NCI-H446 treated with DMSO at 0.1 percent for 48 hours (cell line): ENCODE measurements around the gene ZNF17.
"Not testable (repeated sequence)": the region's sequence is repeated elsewhere in the genome, so short reads cannot be mapped to it uniquely, and the experiment has no call there.

ENCODE experiments used
- DNase-seq: peaks from one replicate; lab custom pipeline; 2025; lab: John Stamatoyannopoulos, UW

Gene ZNF17

DNA sequence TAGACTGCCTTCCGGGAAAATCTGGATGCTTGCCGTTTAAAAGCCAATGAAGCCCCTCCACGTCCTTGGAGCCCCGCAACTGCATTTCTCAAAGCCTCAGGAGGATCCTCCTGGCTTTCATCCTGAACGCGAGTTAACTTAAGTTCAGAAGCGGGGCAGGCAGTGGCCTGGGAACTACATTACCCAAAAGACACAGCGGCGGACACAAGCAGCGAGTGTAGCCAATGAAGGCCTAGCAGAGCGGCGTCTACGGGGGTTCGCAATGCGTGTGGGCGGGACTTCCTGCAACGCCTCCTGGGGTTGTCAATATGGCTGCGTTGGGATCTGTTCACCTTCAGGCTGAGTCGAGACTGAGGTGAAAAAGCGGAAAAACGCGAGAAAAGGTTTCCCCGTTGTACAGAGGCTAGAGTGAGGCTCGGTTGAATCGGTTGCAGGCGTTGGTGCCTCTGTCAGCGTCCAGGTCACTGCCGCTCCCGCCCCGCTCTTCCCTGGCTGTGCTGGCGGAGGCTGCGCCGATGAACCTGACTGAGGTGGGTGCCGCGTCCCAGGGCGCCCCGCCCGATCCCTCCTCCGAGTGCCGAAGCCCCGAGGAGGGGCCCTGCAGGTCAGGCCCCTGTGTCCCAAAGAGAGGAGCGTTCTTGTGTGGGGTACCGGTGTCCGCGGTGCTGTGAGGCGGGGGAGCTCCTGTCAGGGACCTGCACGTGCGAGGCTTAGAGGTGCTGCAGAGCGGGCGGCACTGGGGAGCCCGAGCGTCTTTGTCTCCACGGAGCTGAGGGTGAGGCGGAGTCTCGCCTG lies at the start of gene ZNF17:
Gene ZNF17 (plus strand): TSS at position 285 of the 795 bp plus-strand sequence. CDS start 2,455 bp downstream, outside the sequence.
- peak; percentile 78 for DNase-seq

- DNase-seq: no peak
Observed at GRCh38 chr19:57362419-57362818, 48.5 kb upstream of the ZNF17 start.

DNA sequence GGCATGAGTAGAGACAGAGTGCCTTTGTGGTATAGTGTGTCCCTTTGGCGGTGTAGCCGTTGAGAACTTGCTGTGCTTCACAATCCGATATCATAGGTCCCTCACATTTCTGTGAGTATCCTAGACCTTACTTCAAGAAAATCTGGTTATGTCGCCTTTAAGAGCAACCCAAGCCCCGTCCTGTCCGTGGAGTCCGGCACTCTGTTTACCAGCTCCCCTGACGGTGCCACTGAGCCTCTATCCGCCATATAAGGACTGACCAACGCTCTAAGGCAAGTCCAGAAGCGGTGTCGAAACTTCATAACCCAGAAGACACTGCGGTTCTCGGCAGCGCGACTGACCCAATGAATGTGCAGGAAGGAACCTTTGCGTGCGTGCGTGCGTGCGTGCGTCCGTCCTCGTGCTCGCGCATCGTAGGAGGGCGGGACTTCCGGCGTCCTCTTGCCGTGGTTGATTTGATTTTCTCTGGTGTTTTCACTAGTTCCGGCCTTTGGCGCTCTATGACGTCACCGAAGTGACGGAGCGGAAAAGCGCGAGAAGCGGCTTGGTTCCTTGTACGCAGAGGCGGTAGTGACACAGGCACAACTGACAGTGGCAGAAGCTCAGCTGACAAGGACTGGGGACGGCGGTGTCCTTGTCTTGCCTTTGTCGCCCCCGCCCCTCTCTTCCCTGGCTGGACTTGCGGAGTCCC lies 47.8 kb upstream of the ZNF17 start, which contains the start of the genes TRAPPC2B and ZNF547:
Gene TRAPPC2B (plus strand): TSS at position 555 of the 691 bp plus-strand sequence. CDS start 1,283 bp downstream, outside the sequence.
Gene ZNF547 (plus strand): TSS at position 555 of the 691 bp plus-strand sequence. CDS start 5,005 bp downstream, outside the sequence.
- DNase-seq: peak; percentile 98

DNA sequence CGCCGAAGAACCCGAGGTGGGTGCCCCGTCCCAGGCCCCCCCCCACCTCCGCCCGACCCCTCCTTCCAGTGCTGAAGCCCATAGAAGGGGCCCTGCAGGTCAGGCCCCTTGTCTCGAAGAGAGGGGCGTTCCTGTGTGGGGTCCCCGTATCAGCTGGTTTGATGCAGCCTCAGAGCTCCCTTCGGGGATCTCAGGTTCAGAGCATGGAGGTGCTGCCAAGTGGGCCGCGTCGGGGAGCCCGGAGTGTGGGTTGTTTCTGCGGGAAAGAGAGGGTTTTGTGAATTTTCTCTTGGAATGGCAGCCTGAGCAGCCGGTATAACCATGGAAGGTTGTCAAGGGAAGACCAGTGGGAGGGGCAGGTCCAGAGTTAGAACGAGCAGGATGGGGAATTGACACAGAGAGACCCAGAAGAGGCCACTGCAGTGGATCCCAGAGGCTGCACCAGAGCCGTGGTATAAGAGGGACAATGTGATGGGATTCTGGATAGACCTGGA lies 47.2 kb upstream of the ZNF17 start:
- DNase-seq: no peak

DNA sequence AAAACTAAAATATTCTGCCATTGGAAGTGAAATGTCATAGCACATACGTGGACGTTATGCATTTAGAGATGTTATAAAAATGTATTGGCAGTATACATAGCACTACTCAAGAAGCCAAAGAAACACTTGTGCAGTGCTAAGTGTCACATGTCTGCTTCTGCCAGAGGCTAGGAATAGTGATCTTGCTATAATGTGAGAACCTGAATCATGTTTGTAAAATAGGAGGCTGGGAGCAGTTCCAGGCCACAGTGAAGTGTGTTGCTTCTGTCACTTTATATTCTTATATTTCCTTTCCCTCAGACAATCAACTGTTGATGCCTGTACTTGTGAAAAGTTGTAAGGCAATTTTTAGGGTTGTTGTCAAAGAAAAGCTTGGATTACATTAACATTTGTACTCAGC lies 44.2 kb upstream of the ZNF17 start:
- no peak for DNase-seq

DNA sequence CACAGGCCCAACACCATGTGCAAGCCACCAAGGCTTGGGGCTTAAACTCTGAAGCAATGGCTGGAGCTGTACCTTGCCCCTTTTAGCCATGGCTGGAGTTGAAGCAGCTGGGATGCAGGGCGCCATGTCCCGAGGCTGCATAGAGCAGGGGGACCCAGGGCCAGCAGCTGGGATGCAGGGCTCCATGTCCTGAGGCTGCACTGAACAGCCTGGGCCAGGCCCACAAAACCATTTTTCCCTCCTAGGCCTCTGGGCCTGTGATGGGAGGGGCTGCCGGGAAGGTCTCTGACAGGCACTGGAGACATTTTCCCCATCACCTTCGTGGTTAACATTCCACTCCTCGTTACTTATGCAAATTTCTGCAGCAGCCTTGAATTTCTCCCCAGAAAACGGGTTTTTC lies 36.8 kb upstream of the ZNF17 start:
- DNase-seq: no peak

DNA sequence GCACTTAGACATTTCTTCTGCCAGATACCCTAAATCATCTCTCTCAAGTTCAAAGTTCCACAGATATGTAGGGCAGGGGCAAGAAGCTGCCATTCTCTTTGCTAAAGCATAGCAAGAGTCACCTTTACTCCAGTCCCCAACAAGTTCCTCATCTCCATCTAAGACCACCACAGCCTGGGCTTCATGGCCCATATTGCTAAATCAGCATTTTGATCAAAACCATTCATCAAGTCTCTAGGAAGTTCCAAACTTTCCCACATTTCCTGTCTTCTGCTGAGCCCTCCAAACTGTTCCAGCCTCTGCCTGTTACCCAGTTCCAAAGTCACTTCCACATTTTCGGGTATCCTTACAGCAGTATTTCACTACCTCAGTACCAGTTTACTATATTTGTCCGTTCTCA lies 36.3 kb upstream of the ZNF17 start:
- not testable (repeated sequence) for DNase-seq

GRCh38 chr19:57376151-57376550 lies 34.8 kb upstream of the ZNF17 start:
- no peak for DNase-seq

- DNase-seq: no peak
Observed at GRCh38 chr19:57377498-57378146, 33.3 kb upstream of the ZNF17 start.

- DNase-seq: no peak
Observed at GRCh38 chr19:57380923-57381322, 30.0 kb upstream of the ZNF17 start.

DNA sequence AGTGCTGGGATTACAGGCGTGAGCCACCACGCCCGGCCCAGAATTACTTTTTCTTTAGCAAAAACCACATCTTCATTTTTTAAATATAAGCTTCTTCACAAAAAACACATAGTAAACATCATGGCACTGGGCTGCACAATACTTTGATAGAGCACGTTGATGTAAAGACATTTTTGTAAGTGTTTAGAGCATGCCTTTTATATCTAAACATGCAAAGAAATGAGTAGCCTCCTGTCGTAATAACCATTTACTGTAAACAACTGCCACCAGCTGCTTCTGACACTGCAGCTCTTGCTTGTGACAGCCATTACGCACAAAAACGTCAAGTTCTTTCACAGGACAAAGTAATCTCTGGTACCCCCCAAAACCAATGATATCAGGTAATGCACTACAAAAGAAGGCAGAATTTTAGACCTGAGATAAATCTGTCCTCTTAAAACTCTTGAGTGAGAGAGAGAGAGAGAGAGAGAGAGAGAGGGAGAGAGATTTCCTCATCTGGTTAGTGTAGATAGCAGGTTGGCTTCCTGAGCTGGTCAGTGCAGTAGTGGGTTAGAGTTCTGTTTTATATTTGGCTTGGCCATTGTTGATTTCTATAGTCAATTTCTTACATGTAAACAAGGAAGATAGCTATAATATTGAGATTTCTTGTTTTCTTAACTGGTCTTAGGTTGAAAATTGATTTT lies 28.0 kb upstream of the ZNF17 start:
- DNase-seq: no peak

DNA sequence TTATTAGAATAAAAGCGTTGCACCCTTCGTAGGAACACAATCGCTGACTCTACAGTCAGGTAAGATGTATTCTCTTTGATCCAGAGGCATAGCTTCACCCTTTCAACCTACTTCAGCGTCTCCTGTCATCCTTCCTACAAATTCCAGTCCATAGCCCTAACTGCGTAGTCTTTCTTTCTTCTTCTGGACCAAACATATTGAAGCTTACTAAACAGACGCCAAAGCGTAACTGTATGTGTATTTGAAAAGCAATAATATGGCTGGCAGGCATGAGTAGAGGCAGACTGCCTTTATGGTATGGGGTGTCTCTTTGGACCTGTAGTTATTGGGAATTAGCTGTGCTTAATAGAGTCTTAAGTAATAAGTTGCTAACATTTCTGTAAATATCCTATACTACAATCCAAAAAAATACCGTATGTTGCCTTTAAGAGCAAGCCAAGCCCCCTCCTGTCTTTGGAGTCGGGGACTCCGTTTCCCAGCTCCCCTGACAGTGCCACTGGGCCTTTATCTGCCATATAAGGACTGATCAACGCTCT lies 21.7 kb upstream of the ZNF17 start:
- DNase-seq: no peak

DNA sequence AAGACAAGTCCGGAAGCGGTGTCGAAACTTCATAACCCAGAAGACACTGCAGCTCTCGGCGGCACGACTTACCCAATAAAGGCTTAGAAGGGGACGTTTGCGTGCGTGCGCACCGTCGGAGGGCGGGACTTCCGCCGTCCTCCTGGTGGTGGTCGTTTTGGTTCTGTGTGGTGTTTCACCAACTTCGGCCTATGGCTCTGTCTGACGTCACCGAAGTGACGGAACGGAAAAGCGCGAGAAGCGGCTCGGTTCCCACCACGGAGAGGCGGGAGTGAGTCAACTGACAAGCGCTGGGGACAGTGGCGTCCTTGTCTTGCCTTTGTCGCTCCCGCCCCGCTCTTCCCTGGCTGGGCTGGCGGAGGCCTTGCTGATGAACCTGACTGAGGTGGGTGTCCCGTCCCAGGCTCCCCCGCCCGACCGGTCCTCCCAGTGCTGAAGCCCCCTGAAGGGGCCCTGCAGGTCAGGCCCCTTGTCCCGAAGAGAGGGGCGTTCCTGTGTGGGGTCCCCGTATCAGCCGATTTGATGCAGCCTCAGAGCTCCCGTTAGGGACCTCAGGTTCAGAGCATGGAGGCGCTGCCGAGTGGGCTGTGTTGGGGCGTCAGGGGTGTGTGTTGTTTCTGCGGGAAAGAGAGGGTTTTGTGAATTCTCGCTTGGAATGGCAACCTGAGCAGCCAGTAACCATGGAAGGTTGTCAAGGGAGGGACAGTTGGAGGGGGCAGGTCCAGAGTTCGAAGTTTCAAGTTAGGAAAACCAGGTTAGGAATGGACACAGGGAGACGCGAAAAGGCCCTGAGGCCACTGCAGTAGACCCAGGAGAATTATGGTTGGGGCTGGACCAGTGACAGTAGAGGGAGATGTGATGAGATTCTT lies 21.0 kb upstream of the ZNF17 start, which contains the start of gene ZNF548:
Gene ZNF548 (plus strand): TSS at position 125 of the 869 bp plus-strand sequence. CDS start 246 bp downstream, at position 371.
- peak; percentile 96 for DNase-seq

GRCh38 chr19:57395710-57396109 lies 15.3 kb upstream of the ZNF17 start:
- DNase-seq: no peak

DNA sequence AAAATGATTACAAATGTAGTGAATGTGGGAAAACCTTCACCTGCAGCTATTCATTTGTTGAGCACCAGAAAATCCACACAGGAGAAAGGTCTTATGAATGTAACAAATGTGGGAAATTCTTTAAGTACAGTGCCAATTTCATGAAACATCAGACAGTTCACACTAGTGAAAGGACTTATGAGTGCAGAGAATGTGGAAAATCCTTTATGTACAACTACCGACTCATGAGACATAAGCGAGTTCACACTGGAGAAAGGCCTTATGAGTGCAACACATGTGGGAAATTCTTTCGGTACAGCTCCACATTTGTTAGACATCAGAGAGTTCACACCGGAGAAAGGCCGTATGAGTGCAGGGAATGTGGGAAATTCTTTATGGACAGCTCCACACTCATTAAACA lies 12.1 kb upstream of the ZNF17 start:
- DNase-seq: no peak

DNA sequence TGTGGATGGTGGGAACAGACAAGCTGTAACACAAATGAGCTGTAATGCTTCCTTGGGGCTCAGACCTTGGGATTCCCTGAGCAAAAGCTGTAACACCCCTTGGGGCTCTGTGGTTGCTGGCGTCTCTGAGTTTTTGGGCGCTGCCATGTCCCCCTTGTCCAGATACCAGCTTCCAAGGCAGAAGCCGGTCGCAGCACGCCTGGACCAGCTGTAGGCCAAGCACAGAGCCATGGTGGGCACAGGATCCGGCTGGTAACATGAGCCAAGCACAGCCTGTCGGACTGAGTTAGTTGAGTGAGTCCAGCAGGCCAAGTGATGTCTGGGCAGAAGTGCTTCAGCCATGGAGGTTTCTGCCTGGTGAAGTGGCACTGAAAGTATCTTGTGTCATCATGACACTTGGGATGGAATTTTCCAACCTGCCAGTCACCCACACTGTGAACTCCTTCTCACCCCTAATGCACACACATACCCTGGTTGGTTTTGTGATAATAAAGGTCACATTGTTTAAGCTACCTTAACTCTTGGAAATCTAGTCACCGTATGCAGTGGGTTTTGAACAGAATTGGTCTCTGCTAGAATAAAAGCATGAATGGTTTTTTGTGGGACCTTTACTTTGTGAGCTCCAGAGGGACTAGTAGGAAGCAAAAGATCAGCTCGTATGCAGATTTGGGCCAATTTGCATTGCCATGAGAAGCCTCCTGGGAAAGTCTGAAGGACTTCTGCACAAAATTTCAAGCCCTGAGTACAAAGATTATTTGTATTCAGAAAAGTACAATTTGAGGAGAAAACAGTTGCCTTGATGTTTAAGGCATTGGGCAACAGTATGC lies 7.0 kb upstream of the ZNF17 start:
- no peak for DNase-seq

GRCh38 chr19:57406516-57407123 lies 4.3 kb upstream of the ZNF17 start:
- no peak for DNase-seq

DNA sequence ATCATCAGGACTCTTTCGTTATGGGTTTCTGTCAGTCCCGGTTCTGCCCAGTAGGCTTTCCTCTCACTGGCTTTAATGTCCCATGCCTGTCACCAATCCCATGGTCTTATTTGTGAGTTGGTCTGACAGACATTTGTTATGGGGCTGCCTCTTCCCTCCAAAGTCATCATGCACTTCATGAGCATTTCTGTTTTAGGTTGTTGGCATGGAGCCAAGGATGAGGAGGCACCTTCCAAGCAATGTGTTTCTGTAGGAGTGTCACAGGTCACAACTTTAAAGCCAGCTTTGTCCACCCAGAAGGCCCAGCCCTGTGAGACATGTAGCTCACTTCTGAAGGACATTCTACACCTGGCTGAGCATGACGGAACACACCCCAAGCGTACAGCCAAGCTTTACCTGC lies 8.5 kb downstream of the ZNF17 start:
- DNase-seq: no peak

- DNase-seq: no peak
Observed at GRCh38 chr19:57421037-57421436, 10.1 kb downstream of the ZNF17 start.
